Smooth muscle cell (in vitro differentiated cells): Measurements from ENCODE around the gene RAB27B. TPM values are rescaled to one million over a fixed set of nuclear protein-coding genes. Genes with fewer than 3 reads are reported as not detected.

Experiments
- DNase-seq: peaks from one replicate; lab custom pipeline; 2025; ENCODE audit not compliant: unreplicated experiment; lab: John Stamatoyannopoulos, UW
- H2AFZ ChIP-seq: fragments of 200-600 bp; sonication (generic); 2 replicates; pipeline ENCODE4 v1.6.0; 2016; ENCODE audit warnings: antibody characterized with exemption, low read depth, mild to moderate bottlenecking
- H3F3A ChIP-seq: fragments of 200-600 bp; sonication (generic); 2 replicates; pipeline ENCODE4 v1.6.0; 2017; ENCODE audit warnings: antibody characterized with exemption, low read depth
- H3K27ac ChIP-seq: fragments of 200-600 bp; sonication (generic); 2 replicates; pipeline ENCODE4 v1.5.1; 2016; ENCODE audit warnings: low read depth, mild to moderate bottlenecking
- H3K27me3 ChIP-seq: fragments of 200-600 bp; sonication (generic); 2 replicates; pipeline ENCODE4 v1.6.1; 2016; ENCODE audit warnings: low read depth, mild to moderate bottlenecking
- H3K36me3 ChIP-seq: fragments of 200-600 bp; sonication (generic); 2 replicates; pipeline ENCODE4 v1.5.1; 2016; ENCODE audit warnings: low read depth
- H3K4me1 ChIP-seq: fragments of 200-600 bp; sonication (generic); 2 replicates; pipeline ENCODE4 v1.5.1; 2016; ENCODE audit warnings: low read depth
- H3K4me2 ChIP-seq: fragments of 200-600 bp; sonication (generic); 2 replicates; pipeline ENCODE4 v1.6.0; 2016; ENCODE audit warnings: mild to moderate bottlenecking
- H3K4me3 ChIP-seq: fragments of 200-600 bp; sonication (generic); 2 replicates; pipeline ENCODE4 v1.5.1; 2016; ENCODE audit warnings: mild to moderate bottlenecking
- H3K79me2 ChIP-seq: fragments of 200-600 bp; sonication (generic); 2 replicates; pipeline ENCODE4 v1.6.0; 2016; ENCODE audit warnings: low read depth, mild to moderate bottlenecking
- H3K9ac ChIP-seq: fragments of 200-600 bp; sonication (generic); 2 replicates; pipeline ENCODE4 v1.6.0; 2016; ENCODE audit warnings: low read depth
- H3K9me3 ChIP-seq: fragments of 200-600 bp; sonication (generic); replicated peaks from 2 replicates; pipeline ENCODE4 v1.5.1; 2016; ENCODE audit warnings: low read depth
- H4K20me1 ChIP-seq: fragments of 200-600 bp; sonication (generic); 2 replicates; pipeline ENCODE4 v1.6.0; 2016; ENCODE audit warnings: low read depth
- WGBS: methylation state at CpG from one replicate; pipeline ENCODE4 v1.1.7; 2016; ENCODE audit warnings: low lambda C conversion rate; 5-methylcytosine and 5-hydroxymethylcytosine counted together
- polyA plus RNA-seq: library from polyadenylated mRNA; unstranded; fragments of >200 nt; fragmentation: Nextera tagmentation; extraction: Ambion mirVana; gene quantifications from 2 replicates; pipeline ENCODE4 v1.2.1, GENCODE V29; 2016
- total RNA-seq: library from RNA; depleted of rRNA; stranded (reverse); fragments of >200 nt; gene quantifications from 2 replicates; pipeline ENCODE4 v1.2.3, GENCODE V29; 2014
- TF ChIP-seq, protein P1 (sequence below): fragments of 200-600 bp; sonication (generic); IDR thresholded peaks from 2 replicates; pipeline ENCODE4 v1.5.1; 2017; ENCODE audit warnings: borderline replicate concordance, mild to moderate bottlenecking, antibody characterized with exemption; ENCODE audit not compliant: insufficient read depth, poor library complexity, severe bottlenecking

Gene RAB27B
- total and polyA plus RNA-seq, 2 experiments from 2014 or later = 0.98 to 9.5 TPM

DNA sequence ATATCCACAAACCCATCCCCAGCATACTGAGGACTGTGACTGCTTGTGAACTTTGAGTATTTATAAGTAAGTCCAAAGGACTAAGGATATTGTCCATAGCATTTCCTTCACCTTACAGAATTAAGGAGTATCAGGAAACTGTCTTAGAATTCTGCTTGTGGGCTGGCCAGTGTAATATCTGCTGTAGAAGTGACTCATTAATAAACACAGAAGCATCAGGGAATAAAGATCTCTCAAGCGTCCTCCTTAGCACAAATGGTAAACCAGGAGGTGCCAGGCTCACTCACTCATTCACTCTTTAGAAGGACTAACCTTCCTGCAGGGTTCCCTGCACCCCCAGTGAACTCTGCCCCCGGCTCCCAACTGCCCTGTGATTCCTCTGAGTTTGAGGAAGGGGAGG is 100.0 kb downstream of the RAB27B start:
- H2AFZ ChIP-seq = no peak overlapping the region
- 66% methylated on average over 2 of the region's 2 CpGs for WGBS
- H3K27ac ChIP-seq = no peak overlapping the region
- H3K79me2 ChIP-seq = no peaks in the 10 kb centered on the region
- TF ChIP-seq, protein P1, sequence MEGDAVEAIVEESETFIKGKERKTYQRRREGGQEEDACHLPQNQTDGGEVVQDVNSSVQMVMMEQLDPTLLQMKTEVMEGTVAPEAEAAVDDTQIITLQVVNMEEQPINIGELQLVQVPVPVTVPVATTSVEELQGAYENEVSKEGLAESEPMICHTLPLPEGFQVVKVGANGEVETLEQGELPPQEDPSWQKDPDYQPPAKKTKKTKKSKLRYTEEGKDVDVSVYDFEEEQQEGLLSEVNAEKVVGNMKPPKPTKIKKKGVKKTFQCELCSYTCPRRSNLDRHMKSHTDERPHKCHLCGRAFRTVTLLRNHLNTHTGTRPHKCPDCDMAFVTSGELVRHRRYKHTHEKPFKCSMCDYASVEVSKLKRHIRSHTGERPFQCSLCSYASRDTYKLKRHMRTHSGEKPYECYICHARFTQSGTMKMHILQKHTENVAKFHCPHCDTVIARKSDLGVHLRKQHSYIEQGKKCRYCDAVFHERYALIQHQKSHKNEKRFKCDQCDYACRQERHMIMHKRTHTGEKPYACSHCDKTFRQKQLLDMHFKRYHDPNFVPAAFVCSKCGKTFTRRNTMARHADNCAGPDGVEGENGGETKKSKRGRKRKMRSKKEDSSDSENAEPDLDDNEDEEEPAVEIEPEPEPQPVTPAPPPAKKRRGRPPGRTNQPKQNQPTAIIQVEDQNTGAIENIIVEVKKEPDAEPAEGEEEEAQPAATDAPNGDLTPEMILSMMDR = no peak
- no peaks in the 10 kb centered on the region for H3K4me1 ChIP-seq
- H3K9ac ChIP-seq = no peak overlapping the region
- no peaks in the 10 kb centered on the region for H3K27me3 ChIP-seq
- DNase-seq = no peak
- no peaks in the 10 kb centered on the region for H3K36me3 ChIP-seq
- no peaks in the 10 kb centered on the region for H3K9me3 ChIP-seq
- peaks cover 6% of the 10 kb centered on the region for H3F3A ChIP-seq
- no peaks in the 10 kb centered on the region for H4K20me1 ChIP-seq
- H3K4me3 ChIP-seq = no peak overlapping the region
- H3K4me2 ChIP-seq = no peak overlapping the region

DNA sequence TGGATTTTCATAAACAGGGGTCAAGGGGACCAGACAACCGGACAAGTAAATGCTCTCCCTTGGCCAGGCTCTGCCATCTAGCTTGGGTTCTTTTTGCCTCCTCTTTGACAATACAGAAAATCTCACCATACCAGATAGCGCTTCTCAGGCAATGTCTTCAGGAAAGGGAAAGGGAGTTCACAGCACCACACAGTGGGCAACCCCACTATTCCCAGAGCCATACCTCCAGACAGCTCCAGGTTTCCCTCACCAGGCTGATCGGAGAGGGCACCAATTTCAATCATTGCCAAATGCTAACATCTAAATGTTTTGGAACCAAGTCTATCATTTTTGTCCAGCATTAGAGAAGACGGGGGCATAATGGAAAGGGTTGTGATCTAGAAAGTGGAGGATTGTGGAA is 102.9 kb downstream of the RAB27B start:
- Histone ChIP-seq H3K79me2 (no peaks in the 10 kb centered on the region), H3F3A (peaks cover 4% of the 10 kb centered on the region), H3K4me1 (no peaks in the 10 kb centered on the region), H2AFZ (no peak overlapping the region), H3K4me2 (no peak overlapping the region), H3K36me3 (no peaks in the 10 kb centered on the region), H4K20me1 (no peaks in the 10 kb centered on the region), H3K9ac (no peak overlapping the region), H3K9me3 (no peaks in the 10 kb centered on the region), H3K27me3 (no peaks in the 10 kb centered on the region), H3K4me3 (no peak overlapping the region), H3K27ac (no peak overlapping the region)
- WGBS = 98% methylated on average over 4 of the region's 4 CpGs
- TF ChIP-seq, protein P1 = no peak
- no peak for DNase-seq

DNA sequence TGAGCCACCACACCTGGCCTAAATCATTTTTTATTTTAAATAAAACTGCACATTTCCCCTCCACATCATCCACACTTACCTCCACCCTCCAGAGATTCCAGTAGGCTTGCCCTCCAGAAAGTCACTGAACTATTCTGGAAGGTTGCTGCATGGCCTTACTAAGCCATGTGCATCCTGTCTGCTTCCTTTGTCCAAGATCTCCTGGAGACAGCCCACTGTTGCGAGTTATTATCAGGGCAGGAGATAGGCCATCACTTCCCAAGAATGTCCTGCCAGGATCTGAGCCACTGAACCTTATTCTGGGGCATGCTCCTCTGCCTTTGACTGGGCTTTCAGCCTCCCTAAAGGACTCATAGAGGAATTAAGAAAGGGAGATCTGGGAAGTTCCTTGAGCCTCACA is 104.2 kb downstream of the RAB27B start:
- 55% methylated on average over 1 of the region's 1 CpG for WGBS
- H3K9me3 ChIP-seq = no peaks in the 10 kb centered on the region
- H4K20me1 ChIP-seq = no peaks in the 10 kb centered on the region
- H2AFZ ChIP-seq = no peak overlapping the region
- H3K9ac ChIP-seq = no peak overlapping the region
- H3K36me3 ChIP-seq = no peaks in the 10 kb centered on the region
- no peaks in the 10 kb centered on the region for H3K79me2 ChIP-seq
- H3K27ac ChIP-seq = no peak overlapping the region
- no peaks in the 10 kb centered on the region for H3F3A ChIP-seq
- no peak overlapping the region for H3K4me3 ChIP-seq
- no peaks in the 10 kb centered on the region for H3K27me3 ChIP-seq
- TF ChIP-seq, protein P1 = no peak
- no peaks in the 10 kb centered on the region for H3K4me1 ChIP-seq
- H3K4me2 ChIP-seq = no peak overlapping the region
- no peak for DNase-seq

DNA sequence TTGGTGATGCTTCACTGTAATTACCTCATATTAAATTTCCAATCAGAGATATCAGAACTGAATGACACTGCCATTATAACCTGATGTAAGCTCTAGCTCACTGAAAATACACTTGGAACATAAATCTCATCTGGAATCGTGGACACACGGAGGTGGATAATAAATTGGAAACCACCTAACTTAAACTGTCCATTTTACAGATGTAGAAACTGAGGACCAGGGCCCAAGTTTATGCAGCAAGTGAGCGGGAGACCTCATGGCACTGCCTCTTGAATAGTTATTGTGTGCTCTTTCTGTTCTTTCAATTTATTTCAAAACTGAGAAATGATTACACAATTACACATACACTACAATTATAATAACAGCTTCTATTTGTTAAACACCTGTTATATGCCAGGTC is 110.2 kb downstream of the RAB27B start:
- no peak for DNase-seq
- Histone ChIP-seq H3K36me3 (no peaks in the 10 kb centered on the region), H3K79me2 (no peaks in the 10 kb centered on the region), H3F3A (no peaks in the 10 kb centered on the region), H4K20me1 (no peaks in the 10 kb centered on the region), H3K27ac (no peak overlapping the region), H3K4me2 (no peak overlapping the region), H3K9ac (no peak overlapping the region), H3K27me3 (no peaks in the 10 kb centered on the region), H3K4me1 (no peaks in the 10 kb centered on the region), H3K9me3 (no peaks in the 10 kb centered on the region), H2AFZ (no peak overlapping the region), H3K4me3 (no peak overlapping the region)
- TF ChIP-seq, protein P1 = no peak
- WGBS = 89% methylated on average over 3 of the region's 3 CpGs
